ENCODE measurements around the gene ITPK1. TPM values are rescaled to one million over a fixed set of nuclear protein-coding genes. Genes with fewer than 3 reads are reported as not detected.

ITPK1 gene
- total RNA-seq, 4 donors from 2014 or later, result 132 to 172 (median 157) TPM

DNA sequence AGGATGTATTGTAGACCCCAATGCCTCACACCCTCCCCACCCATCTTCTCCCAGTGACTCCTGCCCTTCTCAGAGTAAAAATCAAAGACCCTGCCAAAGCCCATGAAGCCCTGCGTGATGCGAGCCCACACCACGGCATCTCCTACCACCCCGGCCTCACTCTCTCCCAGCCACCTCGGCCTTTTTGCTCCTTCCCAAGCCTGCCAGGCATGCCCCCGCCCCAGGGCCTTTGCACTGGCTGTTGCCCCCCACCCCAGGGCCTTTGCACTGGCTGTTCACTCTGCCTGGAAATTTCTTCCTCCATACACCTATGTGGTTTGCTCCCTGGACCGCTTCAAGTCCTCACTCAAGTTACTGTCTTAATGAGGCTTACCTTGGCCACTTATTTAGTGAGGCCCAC lies 197.8 kb downstream of the ITPK1 start:
- DNase-seq, result no peak
- H3K4me3 ChIP-seq, result no peak overlapping the region
- H3K27ac ChIP-seq, result no peak overlapping the region
- no peaks in the 10 kb centered on the region for H3K9me3 ChIP-seq
- H3K27me3 ChIP-seq, result no peaks in the 10 kb centered on the region
- TF ChIP-seq POLR2A (IDR thresholded peaks at IDR 0.05), result no peak
- TF ChIP-seq, protein P1, sequence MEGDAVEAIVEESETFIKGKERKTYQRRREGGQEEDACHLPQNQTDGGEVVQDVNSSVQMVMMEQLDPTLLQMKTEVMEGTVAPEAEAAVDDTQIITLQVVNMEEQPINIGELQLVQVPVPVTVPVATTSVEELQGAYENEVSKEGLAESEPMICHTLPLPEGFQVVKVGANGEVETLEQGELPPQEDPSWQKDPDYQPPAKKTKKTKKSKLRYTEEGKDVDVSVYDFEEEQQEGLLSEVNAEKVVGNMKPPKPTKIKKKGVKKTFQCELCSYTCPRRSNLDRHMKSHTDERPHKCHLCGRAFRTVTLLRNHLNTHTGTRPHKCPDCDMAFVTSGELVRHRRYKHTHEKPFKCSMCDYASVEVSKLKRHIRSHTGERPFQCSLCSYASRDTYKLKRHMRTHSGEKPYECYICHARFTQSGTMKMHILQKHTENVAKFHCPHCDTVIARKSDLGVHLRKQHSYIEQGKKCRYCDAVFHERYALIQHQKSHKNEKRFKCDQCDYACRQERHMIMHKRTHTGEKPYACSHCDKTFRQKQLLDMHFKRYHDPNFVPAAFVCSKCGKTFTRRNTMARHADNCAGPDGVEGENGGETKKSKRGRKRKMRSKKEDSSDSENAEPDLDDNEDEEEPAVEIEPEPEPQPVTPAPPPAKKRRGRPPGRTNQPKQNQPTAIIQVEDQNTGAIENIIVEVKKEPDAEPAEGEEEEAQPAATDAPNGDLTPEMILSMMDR (IDR thresholded peaks at IDR 0.05), result no peak
- H3K4me1 ChIP-seq, result peaks cover 0 to under 1% (median under 1%) of the 10 kb centered on the region in 4 donors
- H3K36me3 ChIP-seq, result no peaks in the 10 kb centered on the region

- H3K9me3 ChIP-seq, result no peaks in the 10 kb centered on the region
- H3K36me3 ChIP-seq, result no peaks in the 10 kb centered on the region
- H3K27me3 ChIP-seq, result no peaks in the 10 kb centered on the region
- H3K27ac ChIP-seq, result no peak overlapping the region
- DNase-seq, result no peak
- TF ChIP-seq, protein P1 (IDR thresholded peaks at IDR 0.05), result no peak
- no peak for TF ChIP-seq POLR2A (IDR thresholded peaks at IDR 0.05)
- no peak overlapping the region for H3K4me3 ChIP-seq
- no peaks in the 10 kb centered on the region for H3K4me1 ChIP-seq
These were observed 198.4 kb downstream of the ITPK1 start for GRCh38 chr14:92917041-92917940.

DNA sequence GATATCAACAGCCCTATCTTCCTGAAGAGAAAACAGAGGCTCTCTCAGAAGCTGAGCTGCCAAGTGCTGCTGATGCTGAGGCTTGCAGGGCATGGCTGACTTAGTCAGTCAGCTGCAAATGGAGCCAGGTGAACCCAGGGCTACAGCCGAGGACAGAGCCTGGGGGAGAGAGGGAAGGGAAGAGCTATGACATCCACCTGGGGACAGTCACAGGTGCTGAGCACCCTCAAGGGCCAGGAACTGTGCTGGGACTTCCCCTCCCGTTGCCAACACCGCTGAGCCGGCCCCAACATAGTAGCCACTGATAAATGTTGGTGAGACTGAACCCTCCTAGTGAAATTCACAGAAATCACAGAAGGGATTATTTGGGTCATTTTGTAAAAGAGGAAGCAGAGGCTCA lies 199.5 kb downstream of the ITPK1 start:
- no peaks in the 10 kb centered on the region for H3K27me3 ChIP-seq
- no peaks in the 10 kb centered on the region for H3K36me3 ChIP-seq
- no peaks in the 10 kb centered on the region for H3K4me1 ChIP-seq
- no peak for DNase-seq
- TF ChIP-seq, protein P1 (IDR thresholded peaks at IDR 0.05), result no peak
- H3K4me3 ChIP-seq, result no peak overlapping the region
- no peaks in the 10 kb centered on the region for H3K9me3 ChIP-seq
- no peak overlapping the region for H3K27ac ChIP-seq

DNA sequence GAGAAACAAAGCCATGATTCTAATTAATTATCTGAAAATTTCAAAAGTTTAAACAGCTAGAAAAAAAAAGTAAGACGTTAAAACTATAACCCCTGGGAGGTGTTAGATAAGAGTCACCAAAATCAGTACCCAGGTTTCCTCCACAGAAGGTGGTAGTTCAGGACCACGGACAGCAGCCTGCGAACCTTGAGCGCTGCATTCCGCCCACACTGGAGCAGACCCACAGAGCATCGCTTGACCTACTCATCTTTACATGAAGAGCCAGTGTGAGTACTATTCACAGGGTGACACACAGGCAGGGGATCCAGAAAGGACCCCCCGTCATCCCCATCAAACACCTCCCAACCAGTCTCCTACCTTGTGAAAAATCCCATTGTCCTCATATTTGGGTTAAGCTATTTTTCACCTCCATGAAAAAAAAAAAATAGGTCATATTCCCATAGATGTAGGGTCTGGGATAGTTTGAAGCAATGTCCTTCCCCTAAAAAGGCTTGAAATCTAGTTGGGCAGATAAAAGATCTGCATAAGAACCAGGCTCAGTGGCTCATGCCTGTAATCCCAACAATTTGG lies 201.6 kb downstream of the ITPK1 start:
- no peak for DNase-seq
- no peak overlapping the region for H3K4me3 ChIP-seq
- no peaks in the 10 kb centered on the region for H3K27me3 ChIP-seq
- no peak overlapping the region for H3K27ac ChIP-seq
- no peaks in the 10 kb centered on the region for H3K36me3 ChIP-seq
- H3K4me1 ChIP-seq, result no peaks in the 10 kb centered on the region
- TF ChIP-seq POLR2A (IDR thresholded peaks at IDR 0.05), result no peak
- TF ChIP-seq, protein P1 (IDR thresholded peaks at IDR 0.05), result no peak
- H3K9me3 ChIP-seq, result no peaks in the 10 kb centered on the region

GRCh38 chr14:92907316-92907911 lies 208.3 kb downstream of the ITPK1 start:
- DNase-seq, result no peak
- Histone ChIP-seq H3K27ac (no peak overlapping the region), H3K27me3 (no peaks in the 10 kb centered on the region), H3K4me1 (no peaks in the 10 kb centered on the region), H3K9me3 (no peaks in the 10 kb centered on the region), H3K4me3 (no peak overlapping the region), H3K36me3 (no peaks in the 10 kb centered on the region)
- TF ChIP-seq, protein P1 (IDR thresholded peaks at IDR 0.05), result no peak
- TF ChIP-seq POLR2A (IDR thresholded peaks at IDR 0.05), result no peak
